HEK293T (cell line): ENCODE results near the gene SP7.

ENCODE experiments used
- BHLHE40 ChIP-seq: fragments of 450-650 bp; IDR thresholded peaks from 2 replicates; pipeline ENCODE4 v1.6.1; 2016; ENCODE audit warnings: mild to moderate bottlenecking, moderate library complexity, borderline replicate concordance
- ELF4 ChIP-seq: fragments of 450-650 bp; IDR thresholded peaks from 2 replicates; pipeline ENCODE4 v1.6.1; 2017; ENCODE audit warnings: antibody characterized with exemption
- FOXA1 ChIP-seq: fragments of 450-650 bp; IDR thresholded peaks from 2 replicates; pipeline ENCODE4 v1.6.1; 2016; ENCODE audit warnings: mild to moderate bottlenecking
- FOXK2 ChIP-seq: fragments of 450-650 bp; IDR thresholded peaks from 2 replicates; pipeline ENCODE4 v1.6.1; 2016; ENCODE audit warnings: mild to moderate bottlenecking
- HDGF ChIP-seq: fragments of 450-650 bp; IDR thresholded peaks from 2 replicates; pipeline ENCODE4 v1.6.1; 2017; ENCODE audit warnings: antibody characterized with exemption, borderline replicate concordance
- NFRKB ChIP-seq: fragments of 450-650 bp; IDR thresholded peaks from 2 replicates; pipeline ENCODE4 v1.6.1; 2016; ENCODE audit warnings: mild to moderate bottlenecking, moderate library complexity
- SUZ12 ChIP-seq: fragments of 450-650 bp; IDR thresholded peaks from 2 replicates; pipeline ENCODE4 v1.6.1; 2016; ENCODE audit warnings: mild to moderate bottlenecking

DNA sequence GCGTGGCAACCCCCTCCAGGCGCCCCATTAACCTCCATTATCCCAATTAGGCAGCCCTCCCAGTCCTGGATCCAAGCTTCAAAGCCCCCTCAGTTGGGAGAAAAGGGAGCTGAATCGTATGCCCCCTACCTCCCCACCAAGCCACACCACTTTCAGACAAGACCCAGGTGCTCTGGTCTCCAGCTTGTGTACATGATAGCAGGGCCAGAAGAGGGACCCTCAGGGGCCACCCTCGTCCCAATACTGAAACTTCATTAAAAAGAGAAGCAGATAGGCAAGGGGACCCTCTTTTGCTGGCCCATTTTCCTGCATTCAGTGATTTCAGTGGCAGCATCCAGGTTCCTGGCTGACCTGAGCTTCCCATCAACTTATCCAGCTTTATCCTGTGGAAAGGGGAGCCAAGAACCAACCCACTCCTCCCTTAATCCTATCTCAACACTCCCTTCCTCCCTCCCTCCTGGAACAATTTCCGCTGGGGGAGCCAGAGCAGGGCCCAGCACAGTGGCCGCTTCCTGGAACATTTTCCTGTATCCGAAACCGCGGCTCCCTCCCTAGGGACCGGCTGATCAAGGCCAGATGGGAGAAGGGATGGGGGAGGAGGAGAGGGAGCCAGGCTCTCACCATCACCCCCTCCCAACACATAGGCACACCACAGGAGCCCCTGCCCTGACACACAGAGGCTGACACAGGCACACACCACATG, 9.5 kb upstream of the SP7 start:
- no peak for TF ChIP-seq NFRKB
- TF ChIP-seq BHLHE40: no peak
- no peak for TF ChIP-seq ELF4
- TF ChIP-seq SUZ12: no peak
- no peak for TF ChIP-seq HDGF
- TF ChIP-seq FOXA1: no peak
- no peak for TF ChIP-seq FOXK2
